SIG-M5 treated with dmso at 0.1 percent for 504 hours (cell line): ENCODE results near the gene UBE2C.
"Not testable (repeated sequence)": the region's sequence is repeated elsewhere in the genome, so short reads cannot be mapped to it uniquely, and the experiment has no call there.

Experiments used
- DNase-seq: peaks from one replicate; lab custom pipeline; 2025; ENCODE audit not compliant: unreplicated experiment; lab: John Stamatoyannopoulos, UW

Gene UBE2C

GRCh38 chr20:45812157-45813005, at the start of gene UBE2C:
TSS of gene UBE2C (plus strand) at chr20:45812644. CDS start at chr20:45812696, 52 bp downstream.
- peak; percentile 98 for DNase-seq

GRCh38 chr20:45764618-45765282, 47.7 kb upstream of the UBE2C start:
- DNase-seq: not testable (repeated sequence)

- no peak for DNase-seq
Measured at GRCh38 chr20:45765307-45765875, 47.1 kb upstream of the UBE2C start.

GRCh38 chr20:45765980-45766379, 46.5 kb upstream of the UBE2C start:
- DNase-seq: no peak

GRCh38 chr20:45768479-45768878, 44.0 kb upstream of the UBE2C start:
- DNase-seq: no peak

- DNase-seq: peak; percentile 84
Measured at GRCh38 chr20:45771182-45771759, 41.2 kb upstream of the UBE2C start.

- no peak for DNase-seq
Measured at GRCh38 chr20:45772693-45773092, 39.8 kb upstream of the UBE2C start.

- DNase-seq: no peak
Measured at GRCh38 chr20:45774945-45775344, 37.5 kb upstream of the UBE2C start.

GRCh38 chr20:45775411-45775810, 37.0 kb upstream of the UBE2C start:
- DNase-seq: no peak

GRCh38 chr20:45776931-45777330, 35.5 kb upstream of the UBE2C start:
- no peak for DNase-seq

GRCh38 chr20:45779011-45779915, 33.2 kb upstream of the UBE2C start:
- peak; percentile 54 for DNase-seq

GRCh38 chr20:45780159-45780558, 32.3 kb upstream of the UBE2C start:
- DNase-seq: no peak

GRCh38 chr20:45781391-45781931, 31.0 kb upstream of the UBE2C start:
- DNase-seq: no peak

- no peak for DNase-seq
Measured at GRCh38 chr20:45782890-45783289, 29.6 kb upstream of the UBE2C start.

GRCh38 chr20:45783656-45784294, 28.7 kb upstream of the UBE2C start:
- DNase-seq: no peak

- no peak for DNase-seq
Measured at GRCh38 chr20:45788351-45788750, 24.1 kb upstream of the UBE2C start.

GRCh38 chr20:45792317-45793118, 19.9 kb upstream of the UBE2C start:
- peak; percentile 74 for DNase-seq

GRCh38 chr20:45796337-45797065, 15.9 kb upstream of the UBE2C start:
- DNase-seq: no peak
